Measurements from ENCODE around the gene SPRR2F. TPM values are rescaled to one million over a fixed set of nuclear protein-coding genes. Genes with fewer than 3 reads are reported as not detected.
"Not testable (repeated sequence)": the region's sequence is repeated elsewhere in the genome, so short reads cannot be mapped to it uniquely, and the experiment has no call there.

Gene SPRR2F
- polyA plus RNA-seq, 3 donors from 2014 or later, result not detected

- H3K36me3 Mint-ChIP-seq, result no peaks in the 10 kb centered on the region
- peaks cover 4 to 8% (median 7%) of the 10 kb centered on the region in 3 donors for H3K27me3 Mint-ChIP-seq (ENCODE audit: low read depth in 3 of 3)
- H3K9me3 Mint-ChIP-seq, result peaks cover 0 to 7% (median 0%) of the 10 kb centered on the region in 6 donors
- H3K4me3 Mint-ChIP-seq, result no peak overlapping the region
- DNase-seq, result no peak
- no peaks in the 10 kb centered on the region for H3K4me1 Mint-ChIP-seq
- H3K27ac Mint-ChIP-seq, result no peak overlapping the region
These were observed 6.2 kb upstream of the SPRR2F start for GRCh38 chr1:153119491-153119971.

GRCh38 chr1:153115264-153115663 lies 1.9 kb upstream of the SPRR2F start:
- H3K4me3 Mint-ChIP-seq; H3K9me3 Mint-ChIP-seq; DNase-seq; H3K27ac Mint-ChIP-seq; H3K36me3 Mint-ChIP-seq; H3K4me1 Mint-ChIP-seq; H3K27me3 Mint-ChIP-seq (ENCODE audit: low read depth in 3 of 3): not testable (repeated sequence)

- H3K36me3 Mint-ChIP-seq; H3K27me3 Mint-ChIP-seq (ENCODE audit: low read depth in 3 of 3); DNase-seq; H3K4me3 Mint-ChIP-seq; H3K4me1 Mint-ChIP-seq; H3K27ac Mint-ChIP-seq; H3K9me3 Mint-ChIP-seq: not testable (repeated sequence)
These were observed 862 bp downstream of the SPRR2F start for GRCh38 chr1:153112454-153112853.

GRCh38 chr1:153100245-153100644 lies 13.1 kb downstream of the SPRR2F start:
- no peaks in the 10 kb centered on the region for H3K4me1 Mint-ChIP-seq

GRCh38 chr1:153099461-153100045 lies 13.8 kb downstream of the SPRR2F start:
- Mint-ChIP-seq H3K4me1 (no peaks in the 10 kb centered on the region), H3K9me3 (no peaks in the 10 kb centered on the region), H3K27me3 (ENCODE audit: low read depth in 3 of 3) (peaks cover 0 to 9% (median 5%) of the 10 kb centered on the region in 3 donors), H3K36me3 (no peaks in the 10 kb centered on the region), H3K27ac (no peak overlapping the region), H3K4me3 (no peak overlapping the region)
- DNase-seq, result no peak

More at GRCh38 chr1:153100245-153100644, 13.1 kb downstream of the SPRR2F start:
- Mint-ChIP-seq H3K27ac (no peak overlapping the region), H3K9me3 (no peaks in the 10 kb centered on the region), H3K36me3 (no peaks in the 10 kb centered on the region), H3K4me3 (no peak overlapping the region), H3K27me3 (ENCODE audit: low read depth in 3 of 3) (peaks cover 0 to 12% (median 5%) of the 10 kb centered on the region in 3 donors)
- no peak for DNase-seq

GRCh38 chr1:153095764-153096163 lies 17.6 kb downstream of the SPRR2F start:
- Mint-ChIP-seq H3K4me3 (no peak overlapping the region), H3K27ac (no peak overlapping the region), H3K9me3 (no peaks in the 10 kb centered on the region), H3K4me1 (no peaks in the 10 kb centered on the region), H3K27me3 (ENCODE audit: low read depth in 3 of 3) (peaks cover 2 to 8% (median 4%) of the 10 kb centered on the region in 3 donors), H3K36me3 (no peaks in the 10 kb centered on the region)
- DNase-seq, result no peak

GRCh38 chr1:153094426-153094825 lies 18.9 kb downstream of the SPRR2F start, which contains the start of gene SPRR2E:
Gene SPRR2E (minus strand): TSS chr1:153094526. CDS start chr1:153093751, 775 bp downstream.
- Mint-ChIP-seq H3K4me3 (no peak within 1 kb of the TSS), H3K4me1 (no peaks in the 10 kb centered on the region), H3K36me3 (no peaks in the 10 kb centered on the region), H3K27ac (no peak within 1 kb of the TSS), H3K9me3 (no peaks in the 10 kb centered on the region), H3K27me3 (ENCODE audit: low read depth in 3 of 3) (peaks cover 2 to 11% (median 4%) of the 10 kb centered on the region in 3 donors)
- no peak for DNase-seq

GRCh38 chr1:153087652-153088051 lies 25.7 kb downstream of the SPRR2F start:
- Mint-ChIP-seq H3K27me3 (ENCODE audit: low read depth in 3 of 3) (peaks cover 0 to 13% (median 2%) of the 10 kb centered on the region in 3 donors), H3K27ac (no peak overlapping the region), H3K9me3 (no peaks in the 10 kb centered on the region), H3K36me3 (no peaks in the 10 kb centered on the region), H3K4me3 (no peak overlapping the region), H3K4me1 (no peaks in the 10 kb centered on the region)
- no peak for DNase-seq

GRCh38 chr1:153081736-153082135 lies 31.6 kb downstream of the SPRR2F start:
- no peak overlapping the region for H3K27ac Mint-ChIP-seq
- peaks cover 0 to 6% (median 0%) of the 10 kb centered on the region in 3 donors for H3K27me3 Mint-ChIP-seq (ENCODE audit: low read depth in 3 of 3)
- H3K36me3 Mint-ChIP-seq, result peaks cover 0 to 3% (median 0%) of the 10 kb centered on the region in 3 donors
- no peak overlapping the region for H3K4me3 Mint-ChIP-seq
- no peak for DNase-seq
- H3K4me1 Mint-ChIP-seq, result no peaks in the 10 kb centered on the region
- peaks cover 0 to 6% (median 3%) of the 10 kb centered on the region in 6 donors for H3K9me3 Mint-ChIP-seq

GRCh38 chr1:153072806-153073726 lies 40.2 kb downstream of the SPRR2F start:
- DNase-seq, result no peak
- Mint-ChIP-seq H3K27me3 (ENCODE audit: low read depth in 3 of 3) (peaks cover 0 to 4% (median 2%) of the 10 kb centered on the region in 3 donors), H3K9me3 (peaks cover 0 to 4% (median 1%) of the 10 kb centered on the region in 6 donors), H3K36me3 (peaks cover 0 to 4% (median 0%) of the 10 kb centered on the region in 3 donors), H3K27ac (no peak overlapping the region), H3K4me3 (no peak overlapping the region), H3K4me1 (no peaks in the 10 kb centered on the region)

GRCh38 chr1:153071511-153071910 lies 41.8 kb downstream of the SPRR2F start, which contains the start of gene SPRR2B:
Gene SPRR2B (minus strand): TSS chr1:153071611. CDS start chr1:153070839, 772 bp downstream.
- H3K27me3 Mint-ChIP-seq (ENCODE audit: low read depth in 3 of 3), result peaks cover 0 to 6% (median 3%) of the 10 kb centered on the region in 3 donors
- no peaks in the 10 kb centered on the region for H3K9me3 Mint-ChIP-seq
- DNase-seq, result no peak
- H3K4me1 Mint-ChIP-seq, result no peaks in the 10 kb centered on the region
- H3K36me3 Mint-ChIP-seq, result no peaks in the 10 kb centered on the region
- H3K4me3 Mint-ChIP-seq, result no peak within 1 kb of the TSS
- H3K27ac Mint-ChIP-seq, result no peak within 1 kb of the TSS

GRCh38 chr1:153070243-153070642 lies 43.1 kb downstream of the SPRR2F start:
- DNase-seq, result no peak
- H3K9me3 Mint-ChIP-seq, result peaks cover 0 to 2% (median 0%) of the 10 kb centered on the region in 6 donors
- H3K36me3 Mint-ChIP-seq, result no peaks in the 10 kb centered on the region
- no peak overlapping the region for H3K27ac Mint-ChIP-seq
- peaks cover 0 to 8% (median 6%) of the 10 kb centered on the region in 3 donors for H3K27me3 Mint-ChIP-seq (ENCODE audit: low read depth in 3 of 3)
- H3K4me1 Mint-ChIP-seq, result no peaks in the 10 kb centered on the region
- H3K4me3 Mint-ChIP-seq, result no peak overlapping the region
